DMS53 (cell line): Measurements from ENCODE around the gene NLRP11.
"Not testable (repeated sequence)": the region's sequence is repeated elsewhere in the genome, so short reads cannot be mapped to it uniquely, and the experiment has no call there.

Experiments
- DNase-seq: peaks from one replicate; lab custom pipeline; 2025; lab: John Stamatoyannopoulos, UW

The NLRP11 gene

DNA sequence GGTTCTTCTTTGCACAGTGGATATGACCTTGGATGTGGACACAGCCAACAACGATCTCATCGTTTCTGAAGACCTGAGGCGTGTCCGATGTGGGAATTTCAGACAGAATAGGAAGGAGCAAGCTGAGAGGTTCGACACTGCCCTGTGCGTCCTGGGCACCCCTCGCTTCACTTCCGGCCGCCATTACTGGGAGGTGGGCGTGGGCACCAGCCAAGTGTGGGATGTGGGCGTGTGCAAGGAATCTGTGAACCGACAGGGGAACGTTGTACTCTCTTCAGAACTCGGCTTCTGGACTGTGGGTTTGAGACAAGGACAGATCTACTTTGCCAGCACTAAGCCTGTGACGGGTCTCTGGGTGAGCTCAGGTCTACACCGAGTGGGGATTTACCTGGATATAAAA is 53.5 kb downstream of the NLRP11 start:
- DNase-seq = no peak

DNA sequence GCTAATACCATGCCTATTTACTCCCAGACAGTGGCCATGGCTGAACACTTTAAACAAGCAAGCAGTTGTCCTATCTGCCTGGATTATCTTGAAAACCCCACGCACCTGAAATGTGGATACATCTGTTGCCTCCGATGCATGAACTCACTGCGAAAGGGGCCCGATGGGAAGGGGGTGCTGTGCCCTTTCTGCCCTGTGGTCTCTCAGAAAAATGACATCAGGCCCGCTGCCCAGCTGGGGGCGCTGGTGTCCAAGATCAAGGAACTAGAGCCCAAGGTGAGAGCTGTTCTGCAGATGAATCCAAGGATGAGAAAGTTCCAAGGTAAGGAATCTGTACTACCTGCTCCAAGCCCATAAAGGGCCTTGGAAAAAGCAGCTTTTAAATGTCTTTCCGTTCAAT is 54.3 kb downstream of the NLRP11 start:
- DNase-seq = peak; percentile 6

DNA sequence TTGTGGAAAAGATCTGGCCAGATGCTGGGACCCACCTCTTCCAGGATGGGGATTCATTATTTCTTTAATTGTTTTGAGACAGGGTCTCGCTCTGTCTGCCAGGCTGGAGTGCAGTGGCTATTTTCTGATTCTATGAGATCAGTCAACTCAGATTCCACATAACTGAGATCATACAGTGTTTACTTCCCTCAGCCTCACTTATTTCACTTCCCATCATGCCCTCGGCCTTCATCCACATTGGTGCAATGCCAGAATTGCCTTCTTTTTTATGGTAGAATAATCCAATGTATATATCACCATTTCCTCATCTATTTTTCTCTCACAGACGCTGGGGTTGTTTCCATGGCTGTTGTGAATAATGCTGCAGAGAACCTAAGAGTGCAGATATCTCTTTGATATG is 62.2 kb downstream of the NLRP11 start:
- DNase-seq = not testable (repeated sequence)

DNA sequence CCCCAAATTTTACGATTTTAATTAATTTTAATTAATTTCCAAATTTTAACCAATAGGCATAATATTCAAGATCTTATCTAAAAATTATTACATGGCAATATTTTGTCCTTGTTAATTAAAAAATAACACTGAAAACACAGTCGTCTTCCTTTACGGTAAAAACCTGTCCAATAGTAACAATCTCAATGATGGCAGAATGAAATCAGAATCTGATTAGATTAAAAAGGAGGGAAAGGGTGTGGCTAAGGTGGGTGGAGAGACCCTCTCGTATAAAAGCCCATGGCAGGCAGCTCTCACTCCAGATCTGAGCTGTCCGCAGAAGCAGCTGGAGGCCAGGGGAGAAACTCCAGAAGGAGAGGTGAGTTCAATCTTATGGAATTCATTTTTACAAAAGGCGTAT is 63.0 kb downstream of the NLRP11 start, which contains the start of gene RFPL4AL1:
TSS of gene RFPL4AL1 (plus strand) at position 301 of the 400 bp plus-strand sequence. CDS start 2,687 bp downstream, outside the sequence.
- DNase-seq = not testable (repeated sequence)

DNA sequence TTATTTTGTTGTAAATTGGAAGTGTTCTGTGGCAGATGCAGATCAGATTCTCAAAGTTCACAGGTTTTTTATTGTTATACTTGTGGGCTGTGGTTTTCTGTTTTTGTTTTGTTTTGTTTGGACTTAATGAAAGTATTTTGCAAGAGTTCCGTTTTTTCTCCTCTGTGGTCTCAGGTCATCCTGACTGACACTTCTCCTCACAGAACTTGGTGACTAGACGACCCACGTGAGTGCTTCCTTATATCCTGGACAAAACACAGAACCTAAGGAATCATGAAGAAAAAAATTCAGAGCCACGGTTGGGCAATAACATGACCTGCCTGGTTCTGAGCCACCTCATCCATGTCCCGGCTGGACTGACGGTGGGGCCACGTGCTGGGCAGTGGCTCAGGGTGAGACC is 65.3 kb downstream of the NLRP11 start:
- no peak for DNase-seq

DNA sequence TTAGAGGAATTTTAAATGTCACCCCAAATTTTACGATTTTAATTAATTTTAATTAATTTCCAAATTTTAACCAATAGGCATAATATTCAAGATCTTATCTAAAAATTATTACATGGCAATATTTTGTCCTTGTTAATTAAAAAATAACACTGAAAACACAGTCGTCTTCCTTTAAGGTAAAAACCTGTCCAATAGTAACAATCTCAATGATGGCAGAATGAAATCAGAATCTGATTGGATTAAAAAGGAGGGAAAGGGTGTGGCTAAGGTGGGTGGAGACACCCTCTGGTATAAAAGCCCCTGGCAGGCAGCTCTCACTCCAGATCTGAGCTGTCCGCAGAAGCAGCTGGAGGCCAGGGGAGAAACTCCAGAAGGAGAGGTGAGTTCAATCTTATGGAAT is 73.0 kb downstream of the NLRP11 start, which contains the start of gene RFPL4A:
TSS of gene RFPL4A (plus strand) at position 301 of the 400 bp plus-strand sequence. CDS start 2,704 bp downstream, outside the sequence.
- not testable (repeated sequence) for DNase-seq

DNA sequence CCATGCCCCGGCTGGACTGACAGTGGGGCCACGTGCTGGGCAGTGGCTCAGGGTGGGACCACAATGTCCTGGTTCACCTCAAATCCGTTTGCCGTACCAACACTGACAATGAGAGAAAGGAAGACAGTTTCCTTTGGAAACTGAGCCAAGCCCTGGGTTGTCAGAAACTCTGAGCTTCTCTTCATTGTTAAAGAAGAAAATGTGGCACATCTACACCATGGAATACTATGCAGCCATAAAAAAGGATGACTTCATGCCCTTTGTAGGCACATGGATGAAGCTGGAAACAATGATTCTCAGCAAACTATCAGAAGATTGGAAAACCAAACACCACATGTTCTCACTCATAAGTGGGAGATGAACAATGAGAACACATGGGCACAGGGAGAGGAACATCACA is 75.0 kb downstream of the NLRP11 start:
- DNase-seq = not testable (repeated sequence)

DNA sequence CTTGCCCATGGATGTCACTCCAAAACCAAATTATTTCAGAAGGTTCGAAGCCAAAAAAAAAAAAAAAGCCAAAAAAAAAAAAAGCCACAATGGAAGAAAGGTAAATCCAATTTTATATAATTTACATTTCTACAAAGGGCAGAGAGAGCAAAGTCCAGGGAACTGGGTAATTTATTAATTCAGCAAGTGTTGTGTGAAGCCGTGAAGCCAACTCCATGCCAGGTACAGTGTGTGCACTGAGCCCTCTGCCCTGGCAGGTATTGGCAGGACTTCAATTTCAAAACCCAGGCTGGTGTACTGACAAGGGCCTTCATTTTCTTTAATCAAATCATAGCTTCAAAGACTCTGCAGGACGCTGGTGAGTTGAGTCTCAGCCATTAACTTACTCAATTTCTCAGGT is 78.4 kb downstream of the NLRP11 start:
- DNase-seq = no peak

DNA sequence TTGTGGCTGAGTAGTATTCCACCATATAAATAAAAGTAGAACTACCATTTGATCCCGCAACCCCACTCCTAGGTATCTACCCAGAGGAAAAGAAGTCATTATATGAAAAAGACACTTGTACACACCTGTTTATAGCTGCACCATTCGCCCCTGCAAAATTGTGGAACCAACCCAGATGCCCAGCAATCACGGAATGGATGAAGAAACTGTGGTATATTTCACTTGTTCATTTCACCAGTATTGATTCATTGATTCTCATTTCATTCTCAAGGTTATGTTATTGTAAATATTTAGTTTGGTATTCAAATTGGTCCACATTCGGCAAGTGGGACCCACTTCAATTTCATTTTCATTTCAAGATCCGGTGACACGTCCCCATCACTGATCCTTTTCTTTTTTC is 81.1 kb downstream of the NLRP11 start:
- no peak for DNase-seq

DNA sequence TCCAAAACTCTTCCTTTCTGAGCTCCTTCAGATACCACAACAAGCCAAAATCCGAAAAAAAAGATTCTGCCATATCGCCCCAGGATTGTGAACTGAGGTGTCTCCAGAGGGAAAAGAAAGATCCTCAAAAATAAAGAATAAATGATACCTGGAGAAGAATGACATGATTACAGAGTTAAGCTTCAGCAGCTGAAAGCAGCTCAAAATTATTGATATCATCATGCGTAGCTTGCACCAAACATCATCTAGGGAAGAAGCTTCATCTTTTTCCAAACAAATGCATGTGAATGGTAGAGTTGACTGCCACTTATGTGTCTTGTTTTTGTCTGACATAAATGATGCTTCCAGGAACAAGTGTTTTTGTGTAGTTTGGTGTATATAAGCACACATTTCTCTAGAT is 93.5 kb downstream of the NLRP11 start, which contains the start of gene NLRP9:
TSS of gene NLRP9 (minus strand) at position 101 of the 400 bp plus-strand sequence. CDS start at position 73, 28 bp downstream.
- no peak for DNase-seq
